SU-DHL-6 (cell line): ENCODE measurements around the gene AP2A2.

Source experiments
- EZH2phosphoT487 ChIP-seq: fragments of 200-600 bp; sonication (generic), shearing (Covaris generic); conservative IDR thresholded peaks from 2 replicates; pipeline ENCODE4 v1.6.1; 2018; ENCODE audit warnings: mild to moderate bottlenecking, antibody characterized with exemption, low read length, moderate library complexity, mixed read lengths
- TF ChIP-seq, protein P1 (sequence below): fragments of 200-600 bp; sonication (generic); IDR thresholded peaks from one replicate; pipeline ENCODE4 v1.5.1; 2017; ENCODE audit warnings: antibody characterized with exemption, mild to moderate bottlenecking, low read length, moderate library complexity; ENCODE audit not compliant: insufficient read depth, poor library complexity, severe bottlenecking

- TF ChIP-seq, protein P1, sequence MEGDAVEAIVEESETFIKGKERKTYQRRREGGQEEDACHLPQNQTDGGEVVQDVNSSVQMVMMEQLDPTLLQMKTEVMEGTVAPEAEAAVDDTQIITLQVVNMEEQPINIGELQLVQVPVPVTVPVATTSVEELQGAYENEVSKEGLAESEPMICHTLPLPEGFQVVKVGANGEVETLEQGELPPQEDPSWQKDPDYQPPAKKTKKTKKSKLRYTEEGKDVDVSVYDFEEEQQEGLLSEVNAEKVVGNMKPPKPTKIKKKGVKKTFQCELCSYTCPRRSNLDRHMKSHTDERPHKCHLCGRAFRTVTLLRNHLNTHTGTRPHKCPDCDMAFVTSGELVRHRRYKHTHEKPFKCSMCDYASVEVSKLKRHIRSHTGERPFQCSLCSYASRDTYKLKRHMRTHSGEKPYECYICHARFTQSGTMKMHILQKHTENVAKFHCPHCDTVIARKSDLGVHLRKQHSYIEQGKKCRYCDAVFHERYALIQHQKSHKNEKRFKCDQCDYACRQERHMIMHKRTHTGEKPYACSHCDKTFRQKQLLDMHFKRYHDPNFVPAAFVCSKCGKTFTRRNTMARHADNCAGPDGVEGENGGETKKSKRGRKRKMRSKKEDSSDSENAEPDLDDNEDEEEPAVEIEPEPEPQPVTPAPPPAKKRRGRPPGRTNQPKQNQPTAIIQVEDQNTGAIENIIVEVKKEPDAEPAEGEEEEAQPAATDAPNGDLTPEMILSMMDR: no peak
- no peak for TF ChIP-seq EZH2phosphoT487
These were observed 36.4 kb upstream of the AP2A2 start for GRCh38 chr11:889257-889656.
